ENCODE data around the gene TOPAZ1.

DNA sequence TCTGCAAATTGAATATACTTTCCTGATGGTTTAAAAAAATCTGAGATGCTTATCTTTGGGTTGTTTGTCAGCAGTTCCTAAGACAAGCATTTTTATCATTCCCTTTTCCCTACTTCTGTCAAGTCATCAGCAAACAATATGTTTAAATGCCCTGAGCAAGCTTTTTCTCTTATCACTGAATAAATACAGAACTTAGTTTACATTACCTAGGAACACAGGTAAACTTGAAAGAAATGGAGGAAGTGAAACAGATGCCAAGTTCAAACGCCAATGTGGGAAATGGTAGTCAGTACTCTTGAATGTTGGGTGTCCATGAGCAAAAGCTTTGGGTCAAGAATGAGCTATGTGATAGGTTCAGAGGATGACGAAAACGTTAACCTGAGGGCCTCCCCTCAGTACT is 79.6 kb downstream of the TOPAZ1 start:
- TF ChIP-seq EP300 (IDR thresholded peaks at IDR 0.05) = no peak
- no peak for TF ChIP-seq EHMT2 (IDR thresholded peaks at IDR 0.05; ENCODE audit: low read depth)

Measured in A549 (cell line).